PFSK-1 (cell line): ENCODE results near the gene HTT.

Source experiments
- POLR2AphosphoS5 ChIP-seq: IDR thresholded peaks from 2 replicates; pipeline ENCODE4 v1.6.1; 2012; ENCODE audit warnings: low read depth, mild to moderate bottlenecking, control low read depth, low read length, moderate library complexity
- TAF1 ChIP-seq: IDR thresholded peaks from 2 replicates; pipeline ENCODE4 v1.6.1; 2012; ENCODE audit warnings: low read length, control low read depth, borderline replicate concordance; ENCODE audit not compliant: insufficient read depth

- TF ChIP-seq POLR2AphosphoS5: no peak
- no peak for TF ChIP-seq TAF1
Observed at GRCh38 chr4:3107691-3108121, 33.2 kb downstream of the HTT start.
